Measurements from ENCODE around the gene DEPDC1B.

The DEPDC1B gene

GRCh38 chr5:60677850-60678664, 21.9 kb downstream of the DEPDC1B start:
- peak; percentile 88 for ATAC-seq
- no peak for TF ChIP-seq TSHZ2 (CRISPR knock-in tag; IDR thresholded peaks at IDR 0.05)
- TF ChIP-seq CSDC2 (CRISPR knock-in tag; IDR thresholded peaks at IDR 0.05) = no peak
- TF ChIP-seq SNAI2 (CRISPR knock-in tag; IDR thresholded peaks at IDR 0.05) = no peak
- no peak for TF ChIP-seq ZNF70 (CRISPR knock-in tag; IDR thresholded peaks at IDR 0.05)
- no peak for TF ChIP-seq ZFP3 (CRISPR knock-in tag; IDR thresholded peaks at IDR 0.05)
- no peak for TF ChIP-seq TOX (CRISPR knock-in tag; IDR thresholded peaks at IDR 0.05; ENCODE audit: borderline replicate concordance)
- no peak for TF ChIP-seq BACH2 (CRISPR knock-in tag; IDR thresholded peaks at IDR 0.05; ENCODE audit: borderline replicate concordance)
- TF ChIP-seq ZNF565 (CRISPR knock-in tag; conservative IDR thresholded peaks at IDR 0.05; ENCODE audit: low read depth) = no peak
- TF ChIP-seq GLIS3 (CRISPR knock-in tag; IDR thresholded peaks at IDR 0.05) = no peak
- TF ChIP-seq ZNF8 (CRISPR knock-in tag; IDR thresholded peaks at IDR 0.05) = no peak
- TF ChIP-seq ISL1 (CRISPR knock-in tag; IDR thresholded peaks at IDR 0.05) = no peak
- no peak for TF ChIP-seq ZFP30 (CRISPR knock-in tag; IDR thresholded peaks at IDR 0.05)
- TF ChIP-seq RARB (CRISPR knock-in tag; IDR thresholded peaks at IDR 0.05) = no peak
- no peak for TF ChIP-seq ARNTL (CRISPR knock-in tag; IDR thresholded peaks at IDR 0.05; ENCODE audit: borderline replicate concordance, low read depth)
- TF ChIP-seq, protein P1, sequence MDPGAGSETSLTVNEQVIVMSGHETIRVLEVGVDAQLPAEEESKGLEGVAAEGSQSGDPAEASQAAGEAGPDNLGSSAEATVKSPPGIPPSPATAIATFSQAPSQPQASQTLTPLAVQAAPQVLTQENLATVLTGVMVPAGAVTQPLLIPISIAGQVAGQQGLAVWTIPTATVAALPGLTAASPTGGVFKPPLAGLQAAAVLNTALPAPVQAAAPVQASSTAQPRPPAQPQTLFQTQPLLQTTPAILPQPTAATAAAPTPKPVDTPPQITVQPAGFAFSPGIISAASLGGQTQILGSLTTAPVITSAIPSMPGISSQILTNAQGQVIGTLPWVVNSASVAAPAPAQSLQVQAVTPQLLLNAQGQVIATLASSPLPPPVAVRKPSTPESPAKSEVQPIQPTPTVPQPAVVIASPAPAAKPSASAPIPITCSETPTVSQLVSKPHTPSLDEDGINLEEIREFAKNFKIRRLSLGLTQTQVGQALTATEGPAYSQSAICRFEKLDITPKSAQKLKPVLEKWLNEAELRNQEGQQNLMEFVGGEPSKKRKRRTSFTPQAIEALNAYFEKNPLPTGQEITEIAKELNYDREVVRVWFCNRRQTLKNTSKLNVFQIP (CRISPR knock-in tag; IDR thresholded peaks at IDR 0.05; ENCODE audit: borderline replicate concordance, low read depth) = no peak
- no peak for TF ChIP-seq OSR1 (CRISPR knock-in tag; IDR thresholded peaks at IDR 0.05)
- TF ChIP-seq, protein P2, sequence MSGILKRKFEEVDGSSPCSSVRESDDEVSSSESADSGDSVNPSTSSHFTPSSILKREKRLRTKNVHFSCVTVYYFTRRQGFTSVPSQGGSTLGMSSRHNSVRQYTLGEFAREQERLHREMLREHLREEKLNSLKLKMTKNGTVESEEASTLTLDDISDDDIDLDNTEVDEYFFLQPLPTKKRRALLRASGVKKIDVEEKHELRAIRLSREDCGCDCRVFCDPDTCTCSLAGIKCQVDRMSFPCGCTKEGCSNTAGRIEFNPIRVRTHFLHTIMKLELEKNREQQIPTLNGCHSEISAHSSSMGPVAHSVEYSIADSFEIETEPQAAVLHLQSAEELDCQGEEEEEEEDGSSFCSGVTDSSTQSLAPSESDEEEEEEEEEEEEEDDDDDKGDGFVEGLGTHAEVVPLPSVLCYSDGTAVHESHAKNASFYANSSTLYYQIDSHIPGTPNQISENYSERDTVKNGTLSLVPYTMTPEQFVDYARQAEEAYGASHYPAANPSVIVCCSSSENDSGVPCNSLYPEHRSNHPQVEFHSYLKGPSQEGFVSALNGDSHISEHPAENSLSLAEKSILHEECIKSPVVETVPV (CRISPR knock-in tag; IDR thresholded peaks at IDR 0.05) = no peak

- TF ChIP-seq RARB (CRISPR knock-in tag; IDR thresholded peaks at IDR 0.05) (no peak), ESRRG (CRISPR knock-in tag; IDR thresholded peaks at IDR 0.05) (no peak), TOX (CRISPR knock-in tag; IDR thresholded peaks at IDR 0.05; ENCODE audit: borderline replicate concordance) (no peak), ZNF8 (CRISPR knock-in tag; IDR thresholded peaks at IDR 0.05) (no peak), CREB5 (CRISPR knock-in tag; IDR thresholded peaks at IDR 0.05; ENCODE audit: low read depth) (no peak), ZNF565 (CRISPR knock-in tag; conservative IDR thresholded peaks at IDR 0.05; ENCODE audit: low read depth) (no peak), PPARA (CRISPR knock-in tag; IDR thresholded peaks at IDR 0.05; ENCODE audit: borderline replicate concordance) (no peak), GLIS3 (CRISPR knock-in tag; IDR thresholded peaks at IDR 0.05) (no peak), OSR1 (CRISPR knock-in tag; IDR thresholded peaks at IDR 0.05) (no peak), SNAI2 (CRISPR knock-in tag; IDR thresholded peaks at IDR 0.05) (no peak), ZFP30 (CRISPR knock-in tag; IDR thresholded peaks at IDR 0.05) (no peak), PATZ1 (CRISPR knock-in tag; IDR thresholded peaks at IDR 0.05; ENCODE audit: borderline replicate concordance) (no peak)
- ATAC-seq = no peak
These were observed 24.7 kb downstream of the DEPDC1B start for GRCh38 chr5:60675286-60675685.

Data from SK-N-SH treated with all-trans-retinoic acid at 6 μM for 48 hours (cell line).